CD4-positive, alpha-beta T cell treated with Interleukin-1 beta for 1 hour (primary cell): ENCODE measurements around the gene MYO7B.

ENCODE experiments used
- DNase-seq, 2 donors: peaks; one replicate each; pipeline ENCODE4 v3.0.0-alpha.2; 2020 to 2022

The MYO7B gene

DNA sequence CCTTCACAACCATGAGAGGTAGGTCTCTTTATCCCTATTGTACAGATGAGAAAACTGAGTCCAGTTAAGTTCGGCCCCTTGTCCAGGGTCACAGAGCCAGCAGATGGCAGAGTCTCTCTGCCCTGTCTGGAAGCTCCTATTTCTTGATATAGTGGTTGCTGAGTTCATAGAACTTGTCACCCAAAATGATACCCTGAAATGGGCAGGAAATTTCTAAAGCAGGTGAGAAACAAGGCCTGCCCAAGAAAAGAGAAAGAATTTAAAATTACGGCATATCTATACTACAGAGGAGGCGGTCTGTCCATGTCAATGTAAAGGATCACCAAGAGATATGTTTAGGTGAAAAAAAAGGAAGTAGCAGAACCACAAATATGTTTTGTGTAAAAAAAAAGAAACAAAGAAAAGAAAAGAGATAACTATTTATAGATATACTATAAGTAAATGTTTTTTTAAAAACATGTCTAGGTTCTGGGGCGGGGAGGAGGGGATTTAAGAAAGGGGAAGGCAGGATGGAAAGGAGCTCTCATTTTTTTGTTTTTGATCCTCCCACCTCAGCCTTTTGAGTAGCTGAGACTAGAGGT is 39.8 kb downstream of the MYO7B start:
- DNase-seq: no peak

DNA sequence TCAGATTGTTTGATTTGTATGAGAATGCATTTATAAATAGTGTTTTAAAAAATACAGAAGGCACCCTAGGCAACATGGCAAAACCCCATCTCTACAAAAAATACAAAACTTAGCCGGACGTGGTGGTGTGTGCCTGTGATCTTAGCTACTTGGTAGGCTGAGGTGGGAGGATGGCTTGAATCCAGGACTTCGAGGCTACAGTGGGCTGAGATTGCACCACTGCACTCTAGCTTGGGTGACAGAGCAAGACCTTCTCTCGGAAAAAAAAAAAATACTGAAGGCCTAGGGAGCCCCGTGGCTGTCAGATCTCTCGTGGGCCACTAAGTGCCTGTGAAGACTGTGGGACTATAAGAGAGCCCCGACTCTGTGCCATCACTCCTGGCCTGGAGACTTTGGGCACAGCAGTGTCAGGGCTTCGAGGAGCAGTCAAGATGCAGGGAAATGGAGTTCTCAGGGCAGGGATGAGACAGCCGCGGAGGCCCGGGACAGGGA is 40.5 kb downstream of the MYO7B start:
- no peak for DNase-seq

DNA sequence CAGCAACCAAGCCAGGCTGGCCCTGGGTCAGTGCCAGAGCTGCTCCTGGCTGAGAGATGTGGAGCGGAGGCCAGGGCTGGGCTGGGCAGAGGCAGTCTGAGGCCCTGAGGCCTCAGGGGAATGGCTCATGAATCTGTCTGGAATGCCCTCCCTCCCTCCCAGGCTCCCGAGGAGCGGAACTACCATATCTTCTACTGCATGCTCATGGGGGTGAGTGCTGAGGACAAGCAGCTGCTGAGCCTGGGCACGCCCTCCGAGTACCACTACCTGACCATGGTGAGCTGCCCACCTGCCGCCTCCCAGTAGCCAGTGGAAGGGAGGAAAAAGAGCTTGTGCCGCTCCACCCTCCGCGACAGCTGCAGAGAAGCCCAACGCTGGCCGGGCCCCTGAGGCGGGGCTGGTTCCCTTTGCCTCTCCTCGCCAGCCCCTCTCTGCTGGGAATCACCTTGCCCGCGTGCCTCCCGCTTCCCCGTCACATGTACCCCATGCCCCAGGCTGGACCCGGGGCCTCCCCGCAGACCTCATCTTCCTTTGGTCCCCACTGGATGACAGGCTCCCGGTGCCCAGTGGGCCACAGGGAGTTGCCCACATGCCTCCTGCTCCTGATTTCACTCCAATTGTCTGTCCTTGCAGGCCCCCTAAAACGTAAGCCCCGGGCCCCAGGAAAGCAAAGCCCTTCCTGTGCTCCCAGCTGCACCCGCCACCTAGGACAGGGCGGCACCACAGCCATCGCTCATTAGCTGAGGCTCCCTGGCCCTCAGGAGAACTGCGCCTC is 41.1 kb downstream of the MYO7B start:
- DNase-seq: no peak

DNA sequence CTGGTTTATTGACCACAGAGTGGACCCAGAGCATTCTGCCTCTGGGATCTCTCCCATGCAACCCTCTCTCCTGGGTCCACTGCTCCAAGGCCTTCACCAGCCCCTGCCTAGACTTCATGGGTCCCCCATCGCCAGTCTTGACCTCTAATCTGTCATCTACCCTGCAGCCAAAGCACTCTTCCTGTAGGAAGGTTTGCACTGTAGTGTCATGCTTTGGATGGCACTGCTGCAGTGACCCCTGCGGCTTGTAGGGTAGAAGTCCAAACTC is 41.7 kb downstream of the MYO7B start:
- no peak for DNase-seq

DNA sequence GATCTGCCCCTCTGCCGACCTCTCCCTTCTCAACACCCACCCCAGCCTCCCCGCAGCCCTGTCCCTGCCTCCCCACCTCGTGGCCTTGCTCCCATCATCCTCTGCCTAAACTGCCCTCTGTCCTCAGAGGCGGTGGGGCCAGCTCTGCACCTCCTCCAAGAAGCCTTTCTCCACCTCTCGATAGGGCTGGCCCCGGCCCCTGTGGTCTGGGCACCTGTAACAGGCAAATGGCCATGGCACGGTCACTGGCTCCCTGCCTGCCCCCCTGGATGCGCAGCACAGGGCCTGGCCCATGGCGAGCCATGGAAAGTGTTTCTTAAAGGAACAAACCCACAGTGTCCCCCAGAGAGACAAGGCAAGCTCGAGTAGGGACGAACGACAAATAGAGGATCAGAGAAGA is 42.0 kb downstream of the MYO7B start:
- DNase-seq: no peak

DNA sequence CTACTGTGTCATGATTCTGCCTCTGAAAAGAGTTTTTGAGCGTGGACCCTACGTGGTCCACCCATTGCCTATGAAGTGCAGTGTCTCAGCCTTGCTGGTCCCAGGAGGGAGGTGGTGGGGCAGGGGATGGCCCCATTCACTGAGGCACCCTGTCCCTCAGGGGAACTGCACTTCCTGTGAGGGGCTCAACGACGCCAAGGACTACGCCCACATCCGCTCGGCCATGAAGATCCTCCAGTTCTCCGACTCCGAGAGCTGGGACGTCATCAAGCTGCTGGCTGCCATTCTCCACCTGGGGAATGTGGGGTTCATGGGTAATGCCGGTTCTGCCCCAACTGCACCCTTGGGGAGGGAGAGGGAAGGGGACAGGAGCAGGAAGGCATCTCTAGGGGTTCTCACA is 42.5 kb downstream of the MYO7B start:
- DNase-seq: peak in 1 of 2 donors; percentile 41

DNA sequence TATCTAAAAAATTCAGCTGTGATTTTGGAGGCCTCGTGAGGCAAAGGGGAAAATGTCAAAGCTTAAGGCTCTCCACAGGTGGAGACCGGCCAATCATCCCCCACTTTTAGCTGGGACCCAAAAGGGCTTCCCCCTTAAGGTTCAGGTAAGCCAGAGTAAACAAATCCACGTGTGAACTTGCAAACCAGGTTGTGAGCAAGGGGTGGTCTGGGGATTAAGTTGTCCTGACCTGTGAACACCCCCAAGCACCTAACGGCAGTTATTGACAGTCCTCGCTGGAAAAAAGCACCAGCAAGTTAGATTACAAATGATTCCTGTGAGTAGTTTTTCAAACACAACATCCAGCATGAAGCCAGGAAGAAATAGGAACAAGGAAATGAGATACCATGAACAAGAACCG is 42.9 kb downstream of the MYO7B start:
- DNase-seq: no peak

DNA sequence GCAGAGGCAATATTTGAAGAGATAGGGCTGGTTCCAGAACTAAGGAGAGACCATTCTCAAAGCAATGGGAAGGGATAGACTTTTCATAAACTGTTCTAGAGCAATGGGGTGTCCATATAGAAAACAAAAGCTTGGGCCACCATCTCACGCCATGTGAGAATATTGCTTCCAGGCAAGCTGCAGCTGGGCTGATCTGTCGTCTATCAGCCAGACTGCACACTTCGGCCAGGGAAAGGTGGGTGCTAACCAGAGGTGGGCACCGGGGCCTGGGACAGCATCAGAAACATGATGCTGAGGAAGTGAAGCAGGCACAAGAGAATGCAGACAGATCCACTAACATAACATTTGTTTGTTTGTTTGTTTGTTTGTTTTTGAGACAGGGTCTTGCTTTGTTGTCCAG is 43.7 kb downstream of the MYO7B start:
- no peak for DNase-seq

DNA sequence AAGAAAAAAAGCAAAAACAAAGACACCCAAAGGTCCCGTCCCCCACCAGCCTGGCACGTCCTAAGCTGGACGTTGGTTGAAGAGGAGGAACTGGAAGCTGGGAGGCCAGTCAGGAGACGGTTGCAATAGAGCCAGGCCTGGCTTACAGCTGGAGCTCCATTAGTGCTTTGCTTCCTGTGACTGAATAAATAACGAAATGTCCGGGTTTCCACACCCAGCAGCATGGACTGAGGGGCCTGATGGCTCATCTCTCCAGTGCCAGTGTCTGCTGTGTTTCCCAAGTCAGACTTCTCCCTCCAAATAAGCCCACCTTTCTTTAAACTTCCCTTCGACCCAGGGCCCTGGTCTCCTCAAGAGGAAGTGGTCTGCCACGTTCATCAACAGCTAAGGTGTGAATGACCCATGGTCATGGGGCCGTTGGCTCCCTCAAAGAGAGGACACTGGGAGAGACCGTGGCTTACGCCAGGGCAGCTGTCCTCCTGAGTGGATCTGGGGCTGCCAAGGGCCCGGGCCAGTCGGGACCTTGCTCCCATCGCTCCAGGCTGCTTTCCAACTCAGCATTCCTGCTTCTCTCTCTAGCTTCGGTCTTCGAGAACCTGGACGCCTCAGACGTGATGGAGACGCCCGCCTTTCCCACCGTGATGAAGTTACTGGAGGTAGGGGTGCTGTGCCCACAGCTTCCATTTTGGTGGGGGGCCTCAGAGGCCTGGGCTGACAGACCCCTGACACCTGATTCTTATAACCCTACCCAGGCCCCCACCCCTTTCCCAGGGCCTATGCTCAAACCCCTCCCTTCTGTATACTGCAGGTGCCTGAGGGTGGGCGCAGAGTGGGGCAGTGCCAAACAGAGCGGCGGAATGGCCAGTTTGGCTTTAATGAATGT is 44.9 kb downstream of the MYO7B start:
- no peak for DNase-seq

DNA sequence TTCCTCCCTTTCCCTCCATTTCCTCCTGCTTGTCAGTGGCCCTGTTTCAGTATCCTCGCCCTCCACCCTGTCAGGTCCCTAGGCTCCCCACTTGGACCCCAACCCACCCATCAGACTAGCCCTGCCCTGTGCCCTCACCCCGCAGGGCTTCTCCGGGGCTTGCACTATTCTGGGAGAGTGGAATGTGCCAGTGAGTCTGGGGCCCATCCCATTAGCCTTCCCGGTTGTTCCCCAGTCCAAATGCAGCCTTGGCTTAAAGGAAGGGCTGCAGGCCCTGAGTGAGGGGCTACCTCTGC is 45.5 kb downstream of the MYO7B start:
- no peak for DNase-seq

DNA sequence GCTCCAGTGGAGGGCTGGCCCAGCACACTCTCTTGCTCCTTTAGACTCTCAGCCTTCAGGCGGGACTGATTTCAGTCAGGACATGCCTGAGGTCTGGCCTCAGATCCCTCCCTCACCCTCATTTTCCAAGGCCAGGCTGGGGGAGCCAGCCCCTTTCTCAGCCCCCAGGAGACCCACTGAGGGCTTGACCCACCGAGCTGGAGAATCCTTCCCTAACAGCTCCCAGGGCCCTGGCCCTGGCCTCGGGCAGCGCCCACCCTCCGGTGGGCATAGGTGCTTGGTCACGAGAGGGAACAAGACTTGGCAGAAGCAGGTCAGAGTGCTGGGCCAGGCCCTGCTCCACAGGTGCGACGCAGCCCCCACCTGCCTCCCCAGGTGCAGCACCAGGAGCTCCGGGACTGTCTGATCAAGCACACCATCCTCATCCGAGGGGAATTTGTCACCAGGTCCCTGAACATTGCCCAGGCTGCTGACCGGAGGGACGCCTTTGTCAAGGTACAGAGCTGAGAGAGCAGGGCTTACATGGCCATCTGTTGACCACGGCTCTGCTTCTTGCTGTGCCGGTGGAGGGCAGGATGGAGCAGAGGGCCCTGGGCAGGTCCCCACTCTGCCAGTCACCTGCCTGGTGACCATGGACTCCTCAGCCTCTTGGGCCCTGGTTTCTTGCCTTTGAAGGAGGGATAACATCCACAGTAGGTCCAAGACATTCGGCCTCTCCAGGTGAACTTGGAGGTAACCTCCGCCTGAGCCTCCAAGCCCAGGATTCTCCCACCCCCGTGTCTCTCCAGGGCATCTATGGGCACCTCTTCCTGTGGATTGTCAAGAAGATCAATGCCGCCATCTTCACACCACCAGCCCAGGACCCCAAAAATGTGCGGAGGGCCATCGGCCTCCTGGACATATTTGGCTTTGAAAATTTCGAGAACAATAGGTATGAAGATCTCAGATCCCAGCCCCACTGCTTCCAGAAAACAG is 46.3 kb downstream of the MYO7B start:
- DNase-seq: no peak

DNA sequence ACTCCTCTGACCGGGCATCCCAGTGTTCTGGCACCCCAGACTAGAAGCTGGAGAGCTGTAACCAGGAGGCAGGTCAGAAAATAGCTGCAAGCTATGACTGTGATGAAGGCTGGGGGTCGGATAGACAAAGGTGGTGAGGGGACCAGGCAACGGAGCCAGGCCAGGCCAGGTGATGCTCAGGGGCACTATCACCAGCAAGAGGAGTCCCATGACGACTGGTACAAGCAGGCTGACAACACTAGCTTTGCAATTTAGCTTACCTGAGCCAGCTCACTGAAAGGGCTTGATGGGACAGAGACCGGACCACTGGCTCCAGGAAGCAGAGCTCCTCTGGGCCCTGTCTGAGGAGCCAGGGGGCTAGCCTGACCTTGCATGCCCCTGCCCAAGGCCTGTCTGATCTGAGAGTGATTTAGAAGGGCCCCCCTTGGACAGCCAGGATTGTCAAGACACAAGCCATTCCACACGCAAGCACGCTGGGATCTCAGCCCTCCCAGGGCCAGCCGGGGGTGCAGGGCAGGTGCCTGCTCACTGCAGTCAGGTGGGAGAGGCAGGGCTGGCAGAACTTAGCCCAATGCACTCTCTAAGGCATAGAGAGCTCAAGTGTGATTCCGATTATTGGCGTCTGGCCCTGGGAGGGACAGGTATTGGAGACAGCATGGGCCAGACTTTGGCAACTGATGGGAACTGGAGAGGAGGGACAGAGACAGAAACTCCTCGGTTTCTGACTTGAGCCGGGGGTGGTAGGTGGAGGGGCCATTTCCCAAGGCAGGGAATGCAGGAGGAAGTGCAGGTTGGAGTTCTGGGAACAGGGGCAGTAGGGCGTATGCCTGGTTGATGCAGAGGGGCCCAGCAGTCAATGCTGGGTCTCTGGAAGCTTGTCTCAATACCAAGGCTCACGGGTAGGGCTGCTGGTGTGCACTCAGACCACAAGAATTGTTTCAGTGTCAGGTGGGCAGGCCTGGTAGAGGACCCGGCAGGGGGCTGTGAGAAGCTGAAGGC is 47.7 kb downstream of the MYO7B start:
- no peak for DNase-seq

DNA sequence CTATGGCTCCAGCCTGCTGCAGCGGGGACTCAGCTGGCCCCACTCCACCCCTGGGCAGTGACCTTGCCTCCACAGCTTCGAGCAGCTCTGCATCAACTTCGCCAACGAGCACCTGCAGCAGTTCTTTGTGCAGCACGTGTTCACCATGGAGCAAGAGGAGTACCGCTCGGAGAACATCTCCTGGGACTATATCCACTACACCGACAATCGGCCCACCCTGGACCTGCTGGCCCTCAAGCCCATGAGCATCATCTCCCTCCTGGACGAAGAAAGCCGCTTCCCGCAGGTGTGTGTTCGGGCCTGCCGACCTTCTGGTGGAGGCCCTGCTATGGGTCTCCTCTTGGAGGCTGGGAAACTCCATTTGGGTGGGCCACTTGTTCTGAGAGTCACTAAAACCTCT is 48.6 kb downstream of the MYO7B start:
- no peak for DNase-seq

DNA sequence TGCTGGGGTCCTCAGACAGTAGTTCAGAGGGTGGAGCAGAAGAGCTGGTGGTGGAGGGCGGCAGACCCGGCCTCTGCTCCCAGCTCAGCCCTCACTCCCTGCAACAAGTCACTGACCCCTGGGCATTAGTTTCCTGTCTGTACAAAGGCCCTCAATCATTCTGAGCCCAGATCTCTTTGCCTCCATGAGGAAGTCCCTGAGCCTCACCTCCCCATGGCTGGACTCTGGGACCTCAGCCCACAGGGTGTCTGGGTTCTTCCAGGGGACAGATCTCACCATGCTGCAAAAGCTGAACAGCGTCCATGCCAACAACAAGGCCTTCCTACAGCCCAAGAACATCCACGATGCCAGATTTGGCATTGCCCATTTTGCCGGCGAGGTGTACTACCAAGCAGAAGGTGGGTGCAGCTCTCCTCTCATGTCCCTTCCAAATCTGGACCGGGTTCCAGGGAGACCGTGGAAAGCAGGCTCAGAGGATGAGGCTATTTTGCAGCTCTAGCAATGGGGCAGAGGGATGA is 49.1 kb downstream of the MYO7B start:
- no peak for DNase-seq

DNA sequence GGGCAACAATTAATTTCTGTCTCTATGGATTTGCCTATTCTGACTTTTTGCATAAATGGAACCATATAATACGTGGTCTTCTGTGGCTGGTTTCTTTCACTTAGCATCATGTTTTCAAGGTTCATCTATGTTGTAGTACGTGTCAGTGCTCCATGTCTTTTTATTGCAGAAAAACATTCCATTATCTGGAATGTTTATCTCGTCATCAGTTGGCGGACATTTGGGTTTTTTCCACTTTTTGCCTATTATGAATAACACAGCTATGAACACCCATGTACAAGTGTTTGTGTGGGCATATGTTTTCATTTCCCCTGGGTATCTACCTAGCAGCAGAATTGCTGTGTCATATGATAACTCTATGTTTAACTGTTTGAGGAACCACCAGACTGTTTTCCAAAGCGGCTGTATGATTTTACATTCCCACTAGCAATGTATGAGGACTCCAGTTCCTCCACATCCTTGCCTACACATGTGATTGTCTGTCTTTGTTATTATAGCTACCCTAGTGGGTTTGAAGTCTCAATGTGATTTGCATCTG is 49.9 kb downstream of the MYO7B start:
- no peak for DNase-seq

DNA sequence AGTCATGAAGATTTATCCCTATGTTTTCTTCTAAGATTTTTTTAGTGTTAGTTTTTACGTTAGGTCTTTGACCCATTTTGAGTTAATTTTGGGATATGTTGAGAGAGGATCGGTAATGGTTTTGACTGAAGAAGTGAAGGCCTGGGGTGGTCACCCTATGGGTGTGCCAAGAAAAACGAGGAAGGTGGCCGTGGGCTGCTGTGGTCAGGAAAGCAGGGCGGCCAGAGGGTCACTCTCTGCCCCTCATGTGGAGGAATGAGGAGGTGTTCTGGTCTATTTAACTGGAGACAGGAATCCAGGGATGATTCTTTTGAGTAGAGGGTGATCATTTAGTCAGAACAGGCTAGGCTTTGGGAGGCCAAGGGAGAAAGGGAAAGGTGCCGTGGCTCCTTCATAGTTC is 50.7 kb downstream of the MYO7B start:
- DNase-seq: no peak

DNA sequence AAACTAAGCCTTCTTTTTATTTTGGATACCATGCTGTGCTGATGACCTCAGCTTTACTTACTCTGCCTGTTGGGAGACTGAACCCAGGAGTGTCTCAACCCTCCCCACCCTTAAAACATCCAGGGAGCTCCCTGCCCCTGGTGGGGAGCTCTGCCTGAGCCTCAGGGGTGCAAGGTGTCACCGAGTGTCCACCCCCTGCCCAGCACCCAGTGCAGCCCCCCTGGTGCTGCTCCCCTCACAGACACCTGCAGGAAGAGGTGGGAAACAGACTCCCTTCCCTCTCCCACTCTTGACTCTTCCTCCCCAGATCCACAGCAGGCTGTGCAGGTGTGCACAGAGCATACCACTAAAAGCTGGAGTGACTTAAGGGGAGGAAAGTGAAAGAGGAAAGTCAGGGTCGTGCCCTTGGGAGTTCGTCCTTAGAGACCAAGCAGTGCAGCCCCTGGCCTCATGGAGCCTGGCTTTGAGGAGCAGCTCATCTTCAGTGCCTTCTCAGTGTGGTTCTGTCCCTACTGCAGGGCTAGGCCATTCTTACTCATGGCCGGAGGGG is 51.3 kb downstream of the MYO7B start:
- no peak for DNase-seq

DNA sequence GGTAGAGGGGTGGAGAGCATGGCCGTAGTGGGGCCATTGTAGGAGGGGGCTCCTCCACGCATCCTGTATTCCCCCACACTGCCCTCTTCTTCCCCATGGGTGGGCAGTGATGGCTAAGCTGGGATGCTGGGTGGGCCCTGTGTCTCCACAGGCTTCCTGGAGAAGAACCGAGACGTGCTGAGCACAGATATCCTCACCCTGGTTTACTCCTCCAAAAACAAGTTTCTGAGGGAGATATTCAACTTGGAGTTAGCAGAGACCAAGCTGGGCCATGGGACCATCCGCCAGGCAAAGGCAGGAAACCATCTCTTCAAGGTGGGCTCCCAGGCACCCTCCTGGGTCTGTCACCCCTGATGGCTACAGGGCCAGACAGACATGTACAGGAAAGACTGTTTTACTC is 52.8 kb downstream of the MYO7B start:
- DNase-seq: no peak

DNA sequence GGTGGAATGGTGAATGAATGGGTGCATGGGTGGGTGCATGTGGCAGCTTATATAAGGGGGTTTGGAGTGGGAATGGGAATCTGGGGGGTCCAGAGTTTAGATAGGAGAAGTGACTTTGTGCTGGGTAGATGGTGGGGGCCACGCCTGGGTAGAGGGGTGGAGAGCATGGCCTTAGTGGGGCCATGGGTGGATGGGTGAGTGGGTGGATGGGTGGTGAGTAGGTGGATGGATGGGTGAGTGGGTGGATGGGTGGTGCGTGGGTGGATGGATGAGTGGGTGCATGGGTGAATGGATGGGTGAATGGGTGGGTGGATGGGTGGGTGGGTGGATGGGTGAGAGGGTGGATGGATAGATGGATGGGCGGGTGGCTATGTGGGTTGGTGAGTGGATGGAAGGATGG is 53.9 kb downstream of the MYO7B start:
- DNase-seq: no peak

DNA sequence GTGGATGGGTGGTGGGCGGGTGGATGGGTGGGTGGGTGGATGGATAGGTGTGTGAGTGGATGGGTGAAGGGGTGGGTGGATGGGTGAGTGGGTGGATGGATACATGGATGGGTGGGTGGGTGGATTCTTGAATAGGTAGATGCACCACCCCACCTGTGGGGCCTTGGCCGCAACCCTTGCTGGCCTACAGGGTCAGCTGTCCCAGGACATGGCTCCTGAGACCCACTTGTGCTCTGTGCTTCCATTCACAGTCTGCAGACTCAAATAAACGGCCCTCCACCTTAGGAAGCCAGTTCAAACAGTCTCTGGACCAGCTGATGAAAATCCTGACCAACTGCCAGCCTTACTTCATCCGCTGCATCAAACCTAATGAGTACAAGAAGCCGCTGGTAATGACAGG is 54.4 kb downstream of the MYO7B start:
- no peak for DNase-seq
